ENCODE measurements around the gene RRM2.

DNA sequence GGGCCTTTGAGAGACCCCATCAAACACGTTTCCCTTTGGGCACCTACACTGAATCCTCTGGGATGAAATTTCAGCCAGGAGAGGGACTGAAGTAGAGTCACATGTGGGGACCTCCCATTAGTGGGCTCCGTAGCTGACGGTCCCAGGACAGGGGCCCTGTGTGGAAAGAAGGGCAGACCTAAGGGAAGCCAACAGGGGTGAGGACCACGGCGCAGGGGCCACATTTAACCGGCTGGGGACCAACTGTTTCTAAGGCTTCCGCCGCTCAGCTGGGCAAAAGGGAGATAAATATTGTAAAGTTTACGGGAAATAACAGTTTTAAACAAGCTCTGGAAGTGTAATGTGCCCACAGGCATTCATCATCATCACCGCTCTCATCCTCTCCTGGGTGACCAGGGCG, 42.7 kb downstream of the RRM2 start:
- no peak for TF ChIP-seq SPI1 (IDR thresholded peaks at IDR 0.05; ENCODE audit: borderline replicate concordance, low read depth)
- TF ChIP-seq, protein P1, sequence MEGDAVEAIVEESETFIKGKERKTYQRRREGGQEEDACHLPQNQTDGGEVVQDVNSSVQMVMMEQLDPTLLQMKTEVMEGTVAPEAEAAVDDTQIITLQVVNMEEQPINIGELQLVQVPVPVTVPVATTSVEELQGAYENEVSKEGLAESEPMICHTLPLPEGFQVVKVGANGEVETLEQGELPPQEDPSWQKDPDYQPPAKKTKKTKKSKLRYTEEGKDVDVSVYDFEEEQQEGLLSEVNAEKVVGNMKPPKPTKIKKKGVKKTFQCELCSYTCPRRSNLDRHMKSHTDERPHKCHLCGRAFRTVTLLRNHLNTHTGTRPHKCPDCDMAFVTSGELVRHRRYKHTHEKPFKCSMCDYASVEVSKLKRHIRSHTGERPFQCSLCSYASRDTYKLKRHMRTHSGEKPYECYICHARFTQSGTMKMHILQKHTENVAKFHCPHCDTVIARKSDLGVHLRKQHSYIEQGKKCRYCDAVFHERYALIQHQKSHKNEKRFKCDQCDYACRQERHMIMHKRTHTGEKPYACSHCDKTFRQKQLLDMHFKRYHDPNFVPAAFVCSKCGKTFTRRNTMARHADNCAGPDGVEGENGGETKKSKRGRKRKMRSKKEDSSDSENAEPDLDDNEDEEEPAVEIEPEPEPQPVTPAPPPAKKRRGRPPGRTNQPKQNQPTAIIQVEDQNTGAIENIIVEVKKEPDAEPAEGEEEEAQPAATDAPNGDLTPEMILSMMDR (IDR thresholded peaks at IDR 0.05; ENCODE audit: insufficient read depth, low read length) = no peak
